Spleen (tissue), 11 donors: ENCODE results near the gene RGS14. TPM values are rescaled to one million over a fixed set of nuclear protein-coding genes. Genes with fewer than 3 reads are reported as not detected.

Experiments
- DNase-seq: peaks from one replicate; pipeline ENCODE4 v3.0.0-alpha.2; 2020
- H3K27ac ChIP-seq, 8 donors: fragments of 200-600 bp; sonication (generic) in 7 of 8; 1 replicate in 4 of 8; 2 replicates in 4 of 8; pipeline versions ENCODE4 v1.5.0 to v1.8.0; 2016 to 2021; ENCODE audit warnings: inconsistent platforms in 4 of 8, mild to moderate bottlenecking in 4 of 8, moderate library complexity in 1 of 8
- H3K27me3 ChIP-seq, 7 donors: fragments of 200-600 bp; sonication (generic) in 6 of 7; replicated peaks in 1 of 7; 1 replicate in 4 of 7; 2 replicates in 3 of 7; pipeline versions ENCODE4 v1.5.0 to v1.8.0; 2016 to 2021; ENCODE audit warnings: inconsistent platforms in 3 of 7, mild to moderate bottlenecking in 1 of 7
- H3K36me3 ChIP-seq, 6 donors: fragments of 200-600 bp; sonication (generic) in 5 of 6; 1 replicate in 4 of 6; 2 replicates in 2 of 6; pipeline versions ENCODE4 v1.5.0 to v1.8.0; 2016 to 2021; ENCODE audit warnings: inconsistent platforms in 2 of 6
- H3K4me1 ChIP-seq, 6 donors: fragments of 200-600 bp; sonication (generic) in 5 of 6; 1 replicate in 3 of 6; 2 replicates in 3 of 6; pipeline versions ENCODE4 v1.5.0 to v1.8.0; 2016 to 2021; ENCODE audit warnings: inconsistent platforms in 3 of 6
- H3K4me3 ChIP-seq, 8 donors: fragments of 200-600 bp; sonication (generic) in 7 of 8; 1 replicate in 4 of 8; 2 replicates in 4 of 8; pipeline versions ENCODE4 v1.5.0 to v1.8.0; 2016 to 2021; ENCODE audit warnings: inconsistent platforms in 4 of 8, mild to moderate bottlenecking in 4 of 8, moderate library complexity in 2 of 8
- H3K9me3 ChIP-seq, 8 donors: fragments of 200-600 bp; sonication (generic) in 7 of 8; 1 replicate in 4 of 8; 2 replicates in 4 of 8; pipeline versions ENCODE4 v1.5.0 to v1.8.0; 2016 to 2021; ENCODE audit warnings: inconsistent platforms in 4 of 8
- CTCF ChIP-seq, 11 experiments: fragments of 200-600 bp in 7 of 11; fragments of 450-650 bp in 4 of 11; sonication (generic) in 4 of 11; IDR thresholded peaks in 8 of 11; conservative IDR thresholded peaks in 3 of 11; 1 replicate in 7 of 11; 2 replicates in 4 of 11; pipeline versions ENCODE4 v1.4.0 to v1.8.0; 2016 to 2021; ENCODE audit warnings: antibody characterized with exemption in 11 of 11, inconsistent platforms in 4 of 11, mild to moderate bottlenecking in 1 of 11
- POLR2A ChIP-seq, 3 donors: fragments of 450-650 bp; IDR thresholded peaks; one replicate each; pipeline ENCODE4 v1.5.1; 2017; ENCODE audit warnings: antibody characterized with exemption in 3 of 3, mild to moderate bottlenecking in 1 of 3
- POLR2AphosphoS5 ChIP-seq, 3 donors: sonication (generic); formaldehyde crosslinking; IDR thresholded peaks; one replicate each; pipeline ENCODE4 v1.5.1; 2017; ENCODE audit warnings: antibody characterized with exemption in 3 of 3
- WGBS, 5 donors: extraction: QIAGEN DNeasy Blood & Tissue Kit in 3 of 5; methylation state at CpG; one replicate each; pipeline versions ENCODE4 v1.1.5 to v1.1.7; 2013 to 2018; 5-methylcytosine and 5-hydroxymethylcytosine counted together
- intact Hi-C: fragments of 100-400 bp; cut with DNase I; formaldehyde crosslinking; loops from one replicate; pipeline ENCODE4 v1.15.0; 2023; ENCODE audit warnings: low total_unique reads
- polyA plus RNA-seq, 3 donors: library from polyadenylated mRNA; stranded (reverse); fragments of 200-250 nt; gene quantifications; one replicate each; pipeline ENCODE4 v1.2.1, GENCODE V29; 2013
- total RNA-seq, 7 donors: library from RNA; depleted of rRNA in 3 of 7; stranded (reverse); fragments of >200 nt in 3 of 7; fragmentation: NEBNext Ultra II Directional in 4 of 7; extraction: Animal tissue kit (Norgen Biotek cat#: 25700) in 4 of 7; gene quantifications; one replicate each; pipeline versions ENCODE4 v1.1.0 to v1.2.1, GENCODE V29; 2016 to 2021
- donor health status: healthy with polysubstance abuse.
- donor health status: DM: no; HTN: no; CAD: no; lungs with moderate emphysema.
- donor health status: DM: no; HTN: no; CAD: no.
- donor health status: Bipolar disorder and iron deficiency.
- donor health status: healthy.
- donor health status: DM: no; HTN: no; CAD: no.
- donor health status: DM: yes; HTN: yes; CAD: no.

RGS14 gene
- total and polyA plus RNA-seq, 10 donors, result 45.3 to 111 (median 76.9) TPM

- DNase-seq, result no peak
Measured at GRCh38 chr5:177393206-177393765, 35.6 kb downstream of the RGS14 start.

GRCh38 chr5:177393990-177394389 is 36.3 kb downstream of the RGS14 start:
- H3K27ac ChIP-seq, result no peak overlapping the region
- H3K4me1 ChIP-seq, result peaks cover 14 to 33% (median 23%) of the 10 kb centered on the region in 6 donors
- no peaks in the 10 kb centered on the region for H3K9me3 ChIP-seq
- H3K27me3 ChIP-seq, result peaks cover 0 to 40% (median 6%) of the 10 kb centered on the region in 7 donors
- 58 to 96% (median 78%) methylated on average over 2 to 5 of the region's 5 CpGs for WGBS, 5 donors
- H3K4me3 ChIP-seq, result no peak overlapping the region
- DNase-seq, result no peak
- TF ChIP-seq CTCF (IDR thresholded peaks at IDR 0.05 in 8 of 11, conservative IDR thresholded peaks at IDR 0.05 in 3 of 11) (no peak), POLR2A (IDR thresholded peaks at IDR 0.05) (no peak), POLR2AphosphoS5 (IDR thresholded peaks at IDR 0.05) (no peak)
- intact Hi-C loops, result loop anchor here (5.0 kb wide), 1 partner anchor 108 kb away; no protein-coding TSS in a partner anchor
- no peaks in the 10 kb centered on the region for H3K36me3 ChIP-seq

More at GRCh38 chr5:177393206-177393765, 35.6 kb downstream of the RGS14 start:
- Histone ChIP-seq H3K27me3 (peaks cover 0 to 33% (median 6%) of the 10 kb centered on the region in 7 donors), H3K4me1 (peaks cover 17 to 40% (median 30%) of the 10 kb centered on the region in 6 donors), H3K27ac (no peak overlapping the region), H3K36me3 (no peaks in the 10 kb centered on the region), H3K9me3 (no peaks in the 10 kb centered on the region), H3K4me3 (no peak overlapping the region)
- intact Hi-C loops, result loop anchor here (5.0 kb wide), 1 partner anchor 109 kb away; no protein-coding TSS in a partner anchor
- WGBS, 5 donors, result 38 to 59% (median 47%) methylated on average over 1 of the region's 1 CpG
- TF ChIP-seq POLR2AphosphoS5 (IDR thresholded peaks at IDR 0.05), result no peak
- TF ChIP-seq CTCF (IDR thresholded peaks at IDR 0.05 in 8 of 11, conservative IDR thresholded peaks at IDR 0.05 in 3 of 11), result no peak
- TF ChIP-seq POLR2A (IDR thresholded peaks at IDR 0.05), result no peak

GRCh38 chr5:177396078-177396477 is 38.4 kb downstream of the RGS14 start:
- H3K27ac ChIP-seq, result no peak overlapping the region
- no peak overlapping the region for H3K4me3 ChIP-seq
- intact Hi-C loops, result no loop called here
- no peaks in the 10 kb centered on the region for H3K36me3 ChIP-seq
- H3K9me3 ChIP-seq, result no peaks in the 10 kb centered on the region
- TF ChIP-seq POLR2AphosphoS5 (IDR thresholded peaks at IDR 0.05) (no peak), CTCF (IDR thresholded peaks at IDR 0.05 in 8 of 11, conservative IDR thresholded peaks at IDR 0.05 in 3 of 11) (no peak), POLR2A (IDR thresholded peaks at IDR 0.05) (no peak)
- WGBS, 5 donors, result 67 to 89% (median 78%) methylated on average over 1 to 8 of the region's 8 CpGs
- peaks cover 0 to 53% (median 22%) of the 10 kb centered on the region in 7 donors for H3K27me3 ChIP-seq
- no peak for DNase-seq
- H3K4me1 ChIP-seq, result peaks cover 0 to 21% (median 9%) of the 10 kb centered on the region in 6 donors

- peaks cover 0 to 20% (median 9%) of the 10 kb centered on the region in 6 donors for H3K4me1 ChIP-seq
- H3K4me3 ChIP-seq, result no peak overlapping the region
- TF ChIP-seq CTCF (IDR thresholded peaks at IDR 0.05 in 8 of 11, conservative IDR thresholded peaks at IDR 0.05 in 3 of 11) (no peak), POLR2A (IDR thresholded peaks at IDR 0.05) (no peak), POLR2AphosphoS5 (IDR thresholded peaks at IDR 0.05) (no peak)
- H3K27ac ChIP-seq, result no peak overlapping the region
- DNase-seq, result no peak
- H3K9me3 ChIP-seq, result no peaks in the 10 kb centered on the region
- WGBS, 5 donors, result 85 to 96% (median 89%) methylated on average over 7 to 10 of the region's 10 CpGs
- H3K36me3 ChIP-seq, result no peaks in the 10 kb centered on the region
- intact Hi-C loops, result no loop called here
- H3K27me3 ChIP-seq, result peaks cover 0 to 60% (median 30%) of the 10 kb centered on the region in 7 donors
Measured at GRCh38 chr5:177396807-177397206, 39.1 kb downstream of the RGS14 start.
